GM21825 (cell line): ENCODE data around the gene ZNF3.

ENCODE experiments used
- ATAC-seq: cut with Tn5 transposase; IDR thresholded peaks from one replicate; pipeline ENCODE4 v1.9.1; 2021; ENCODE audit warnings: mild to moderate bottlenecking, moderate library complexity; ENCODE audit not compliant: unreplicated experiment

The ZNF3 gene

GRCh38 chr7:100111156-100111555, 29.6 kb upstream of the ZNF3 start:
- ATAC-seq: no peak

GRCh38 chr7:100109521-100110163, 28.1 kb upstream of the ZNF3 start:
- ATAC-seq: no peak

GRCh38 chr7:100107890-100108289, 26.4 kb upstream of the ZNF3 start:
- no peak for ATAC-seq

- no peak for ATAC-seq
Measured at GRCh38 chr7:100107125-100107737, 25.7 kb upstream of the ZNF3 start.

- ATAC-seq: no peak
Measured at GRCh38 chr7:100106633-100107032, 25.1 kb upstream of the ZNF3 start.

DNA sequence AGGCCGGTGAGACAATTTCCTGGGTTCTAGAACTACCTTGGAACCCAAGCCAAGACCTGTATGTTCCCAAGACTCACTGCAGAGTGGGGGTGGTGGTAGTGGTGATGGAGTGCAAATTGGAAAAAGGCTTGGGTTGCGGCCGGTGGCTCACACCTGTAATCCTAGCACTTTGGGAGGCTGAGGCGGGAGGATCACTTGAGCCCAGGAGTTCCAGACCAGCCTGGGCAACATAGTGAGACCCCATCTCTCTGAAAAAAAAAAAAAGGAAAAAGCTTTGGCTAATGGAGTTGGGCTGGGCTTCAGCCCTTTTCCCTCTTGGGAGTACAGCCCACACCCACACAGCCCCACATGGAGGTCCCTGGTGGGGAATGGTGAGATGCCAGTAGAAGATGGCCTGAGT, 24.0 kb upstream of the ZNF3 start:
- no peak for ATAC-seq

- ATAC-seq: no peak
Measured at GRCh38 chr7:100102950-100103840, 21.7 kb upstream of the ZNF3 start.

- peak; percentile 82 for ATAC-seq
Measured at GRCh38 chr7:100101016-100101862, 19.7 kb upstream of the ZNF3 start, which contains the start of the genes AP4M1 and MCM7. AP4M1 (plus strand) TSS chr7:100101643; CDS start chr7:100101715, 72 bp downstream. MCM7 (minus strand) TSS chr7:100101397; CDS start chr7:100101294, 103 bp downstream.

- peak; percentile 67 for ATAC-seq
Measured at GRCh38 chr7:100100420-100101015, 19.0 kb upstream of the ZNF3 start.

DNA sequence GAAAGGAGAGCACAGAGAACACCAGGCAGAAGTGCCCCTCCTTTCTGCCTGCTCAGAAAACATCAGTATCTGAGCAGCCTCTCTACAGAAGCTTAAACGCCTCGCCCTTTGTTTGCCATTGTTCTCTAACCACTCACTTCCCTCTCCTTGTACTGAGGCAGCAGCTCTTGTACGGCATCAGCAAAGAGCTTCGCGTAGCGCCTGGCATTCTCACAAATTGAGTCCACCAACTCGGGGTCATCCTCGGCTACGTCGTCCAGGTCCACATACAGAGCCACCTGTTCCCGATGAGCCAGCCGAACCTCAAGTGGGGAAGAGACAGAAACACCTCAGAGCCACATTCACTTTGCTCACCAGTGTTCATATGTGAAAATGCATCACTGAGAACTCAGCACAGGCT, 17.9 kb upstream of the ZNF3 start:
- ATAC-seq: no peak

DNA sequence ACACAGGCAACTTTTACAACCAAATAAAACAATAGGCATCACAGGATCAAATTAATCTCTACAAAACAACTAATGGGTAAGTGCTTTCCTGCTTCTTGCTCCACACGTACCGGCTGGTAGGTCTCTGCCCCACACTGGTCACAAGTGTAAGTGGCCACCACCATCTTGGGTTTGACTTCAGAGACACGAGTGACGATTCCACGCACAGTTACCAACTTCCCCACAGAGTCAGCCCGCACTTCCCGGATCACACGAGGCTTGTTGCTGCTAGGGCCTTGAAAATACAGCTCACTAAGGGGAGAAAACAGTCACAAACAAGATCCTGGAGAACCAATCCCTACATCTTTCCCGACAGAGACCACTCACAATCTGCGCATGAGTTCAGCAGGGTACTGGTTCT, 17.4 kb upstream of the ZNF3 start:
- no peak for ATAC-seq

DNA sequence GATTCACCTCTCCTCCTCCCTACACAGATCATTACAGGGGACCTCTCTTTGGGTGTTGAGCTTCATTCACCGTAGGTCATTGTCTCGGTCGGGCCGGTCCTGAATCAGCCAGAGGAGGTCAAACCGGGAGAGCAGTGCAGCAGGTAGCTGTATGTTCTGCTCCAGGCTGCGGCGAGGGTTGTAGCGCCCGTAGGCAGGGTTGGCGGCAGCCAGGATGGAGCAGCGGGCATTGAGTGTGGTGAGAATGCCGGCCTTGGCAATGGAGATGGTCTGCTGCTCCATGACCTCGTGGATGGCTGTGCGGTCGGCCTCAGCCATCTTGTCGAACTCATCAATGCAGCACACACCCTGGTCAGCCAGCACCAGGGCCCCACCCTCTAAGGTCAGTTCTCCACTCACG, 14.2 kb upstream of the ZNF3 start:
- ATAC-seq: no peak

GRCh38 chr7:100095289-100095688, 13.8 kb upstream of the ZNF3 start:
- ATAC-seq: no peak

GRCh38 chr7:100093925-100094486, 12.5 kb upstream of the ZNF3 start:
- no peak for ATAC-seq

- no peak for ATAC-seq
Measured at GRCh38 chr7:100093498-100093897, 12.0 kb upstream of the ZNF3 start.

DNA sequence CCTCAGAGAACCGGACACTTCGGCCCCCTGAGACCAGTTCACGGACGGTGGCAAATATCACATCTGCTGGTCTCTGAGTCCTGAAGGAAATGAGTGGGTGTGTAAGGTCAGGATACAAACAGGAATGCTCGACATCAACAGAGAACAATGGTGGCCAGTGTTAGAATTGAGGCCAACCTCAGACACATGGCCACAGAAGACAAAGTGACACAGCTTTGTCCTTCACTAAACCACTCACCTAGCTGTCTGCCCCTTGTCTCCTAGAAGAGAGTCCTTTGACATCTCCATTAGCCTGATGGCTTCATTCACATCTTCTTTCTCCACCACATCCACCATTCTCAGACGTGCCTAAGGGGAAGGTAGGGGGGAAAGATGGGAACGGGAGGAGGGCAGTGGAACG, 11.5 kb upstream of the ZNF3 start:
- ATAC-seq: no peak

DNA sequence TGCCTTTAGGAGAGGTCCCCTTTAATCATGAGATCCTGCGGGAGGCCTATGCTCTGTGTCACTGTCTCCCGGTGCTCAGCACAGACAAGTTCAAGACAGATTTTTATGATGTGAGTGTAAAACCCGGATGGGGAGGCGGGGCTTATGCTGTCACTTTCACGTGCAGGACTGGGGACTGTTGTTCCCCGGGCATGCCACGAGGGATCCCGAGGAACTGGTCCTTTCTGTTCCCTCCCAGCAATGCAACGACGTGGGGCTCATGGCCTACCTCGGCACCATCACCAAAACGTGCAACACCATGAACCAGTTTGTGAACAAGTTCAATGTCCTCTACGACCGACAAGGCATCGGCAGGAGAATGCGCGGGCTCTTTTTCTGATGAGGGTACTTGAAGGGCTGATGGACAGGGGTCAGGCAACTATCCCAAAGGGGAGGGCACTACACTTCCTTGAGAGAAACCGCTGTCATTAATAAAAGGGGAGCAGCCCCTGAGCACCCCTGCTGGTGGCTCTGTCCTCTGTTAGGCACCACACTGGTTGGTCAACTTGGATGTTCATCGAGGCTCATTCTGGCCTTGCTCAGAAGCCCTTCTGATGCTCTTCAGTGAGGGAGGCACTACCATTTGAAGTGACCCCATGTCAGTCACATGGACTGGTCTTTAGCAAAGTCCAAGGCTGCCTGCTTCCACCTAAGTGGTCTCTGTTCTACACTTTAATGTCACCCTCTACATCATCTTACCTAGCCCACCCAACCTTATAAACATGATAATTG, 10.1 kb upstream of the ZNF3 start:
- no peak for ATAC-seq

DNA sequence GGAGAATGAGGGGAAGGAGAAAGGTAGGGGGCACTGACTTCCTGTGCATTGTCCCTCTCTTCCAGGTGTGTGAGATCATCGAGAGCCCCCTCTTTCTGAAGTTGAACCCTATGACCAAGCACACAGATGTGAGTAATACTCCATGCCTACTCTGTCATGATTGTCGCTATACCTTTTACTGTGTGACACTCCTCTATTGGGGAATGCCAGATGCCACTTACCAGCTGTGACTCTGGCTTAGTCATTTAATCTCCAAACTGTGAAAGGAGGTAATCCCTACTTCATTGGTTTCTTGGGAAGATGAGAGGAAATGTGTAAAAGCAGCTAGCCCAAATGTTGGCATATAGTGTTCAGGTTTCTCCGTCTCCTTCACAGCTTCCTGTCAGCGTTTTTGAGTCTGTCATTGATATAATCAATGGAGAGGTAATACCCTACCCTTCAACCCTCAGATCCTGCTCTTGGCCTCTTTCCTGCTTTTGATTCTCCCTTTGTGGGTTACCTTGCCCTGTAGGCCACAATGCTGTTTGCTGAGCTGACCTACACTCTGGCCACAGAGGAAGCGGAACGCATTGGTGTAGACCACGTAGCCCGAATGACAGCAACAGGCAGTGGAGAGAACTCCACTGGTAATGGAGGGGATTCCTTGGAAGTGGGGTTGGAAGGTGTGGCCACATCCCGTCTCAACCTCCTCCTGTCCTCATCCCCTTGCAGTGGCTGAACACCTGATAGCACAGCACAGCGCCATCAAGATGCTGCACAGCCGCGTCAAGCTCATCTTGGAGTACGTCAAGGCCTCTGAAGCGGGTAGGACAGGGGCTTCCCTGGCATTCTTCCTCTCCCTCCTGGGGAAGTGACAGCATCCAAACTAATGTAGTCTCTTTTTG, 9.2 kb upstream of the ZNF3 start:
- ATAC-seq: no peak
